ENCODE results near the gene ANKRD9.

- TF ChIP-seq CTCF (IDR thresholded peaks at IDR 0.05; ENCODE audit: extremely low read depth in 1 of 2, insufficient read depth in 1 of 2, low read depth in 1 of 2, low read length in 2 of 2) (no peak), POLR2AphosphoS5 (IDR thresholded peaks at IDR 0.05; ENCODE audit: insufficient read depth, low read depth, low read length) (no peak), POLR2A (IDR thresholded peaks at IDR 0.05; ENCODE audit: low read depth, low read length) (no peak), EZH2 (IDR thresholded peaks at IDR 0.05; ENCODE audit: borderline replicate concordance, low read depth, low read length, severe bottlenecking) (no peak), MYC (IDR thresholded peaks at IDR 0.05; ENCODE audit: low read depth, low read length) (no peak), GATA2 (IDR thresholded peaks at IDR 0.05; ENCODE audit: insufficient read depth, insufficient read length, low read depth, low read length) (no peak), MAX (IDR thresholded peaks at IDR 0.05; ENCODE audit: insufficient read depth, insufficient read length) (no peak), JUN (IDR thresholded peaks at IDR 0.05; ENCODE audit: borderline replicate concordance, insufficient read depth, insufficient read length, low read depth) (no peak), FOS (IDR thresholded peaks at IDR 0.05; ENCODE audit: borderline replicate concordance, insufficient read depth, low read length) (no peak)
Observed at GRCh38 chr14:102452302-102452701, 57.3 kb downstream of the ANKRD9 start.
